ENCODE data around the gene CEACAM8.
"Not testable (repeated sequence)": the region's sequence is repeated elsewhere in the genome, so short reads cannot be mapped to it uniquely, and the experiment has no call there.

The CEACAM8 gene

GRCh38 chr19:42594617-42595489 is at the start of gene CEACAM8:
Gene CEACAM8 (minus strand): TSS chr19:42594924. CDS start chr19:42594828, 96 bp downstream.
- no peak for DNase-seq

DNA sequence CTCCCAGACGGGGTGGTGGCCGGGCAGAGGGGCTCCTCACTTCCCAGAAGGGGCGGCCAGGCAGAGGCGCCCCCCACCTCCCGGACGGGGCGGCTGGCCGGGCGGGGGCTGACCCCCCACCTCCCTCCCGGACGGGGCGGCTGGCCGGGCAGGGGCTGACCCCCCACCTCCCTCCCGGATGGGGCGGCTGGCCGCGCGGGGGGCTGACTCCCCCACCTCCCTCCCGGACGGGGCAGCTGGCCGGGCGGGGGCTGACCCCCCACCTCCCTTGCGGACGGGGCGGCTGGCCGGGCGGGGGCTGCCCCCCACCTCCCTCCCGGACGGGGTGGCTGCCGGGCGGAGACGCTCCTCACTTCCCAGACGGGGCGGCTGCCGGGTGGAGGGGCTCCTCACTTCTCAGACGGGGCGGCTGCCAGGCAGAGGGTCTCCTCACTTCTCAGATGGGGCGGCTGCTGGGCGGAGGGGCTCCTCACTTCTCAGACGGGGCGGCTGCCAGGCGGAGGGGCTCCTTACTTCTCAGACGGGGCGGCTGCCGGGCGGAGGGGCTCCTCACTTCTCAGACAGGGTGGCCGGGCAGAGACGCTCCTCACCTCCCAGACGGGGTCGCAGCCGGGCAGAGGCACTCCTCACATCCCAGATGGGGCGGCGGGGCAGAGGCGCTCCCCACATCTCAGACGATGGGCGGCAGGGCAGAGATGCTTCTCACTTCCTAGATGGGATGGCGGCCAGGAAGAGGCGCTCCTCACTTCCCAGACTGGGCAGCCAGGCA is 44.8 kb upstream of the CEACAM8 start:
- not testable (repeated sequence) for DNase-seq

GRCh38 chr19:42635233-42635539 is 40.5 kb upstream of the CEACAM8 start:
- DNase-seq, result no peak

GRCh38 chr19:42634409-42635232 is 39.9 kb upstream of the CEACAM8 start:
- peak in 4 of 51 donors; percentile 1 to 31 (median 4) for DNase-seq

DNA sequence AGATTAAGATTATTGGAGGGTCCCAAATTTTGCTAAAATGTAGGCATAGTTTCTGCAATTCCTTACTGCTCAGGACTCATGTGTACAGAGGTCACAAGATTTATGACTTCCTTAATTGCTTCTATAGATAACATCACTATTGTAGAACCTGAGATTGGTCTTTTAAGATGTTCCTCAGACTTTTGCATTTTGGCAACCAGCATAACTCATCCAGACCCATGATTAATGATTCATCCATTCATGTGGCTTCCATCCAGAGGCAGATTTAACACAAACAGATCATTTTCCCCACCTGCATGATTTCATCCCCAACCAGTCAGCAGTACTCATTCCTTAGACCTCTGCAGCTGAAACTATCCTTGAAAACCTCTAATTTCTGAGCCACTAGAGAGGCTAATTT is 34.5 kb upstream of the CEACAM8 start:
- DNase-seq, result no peak

DNA sequence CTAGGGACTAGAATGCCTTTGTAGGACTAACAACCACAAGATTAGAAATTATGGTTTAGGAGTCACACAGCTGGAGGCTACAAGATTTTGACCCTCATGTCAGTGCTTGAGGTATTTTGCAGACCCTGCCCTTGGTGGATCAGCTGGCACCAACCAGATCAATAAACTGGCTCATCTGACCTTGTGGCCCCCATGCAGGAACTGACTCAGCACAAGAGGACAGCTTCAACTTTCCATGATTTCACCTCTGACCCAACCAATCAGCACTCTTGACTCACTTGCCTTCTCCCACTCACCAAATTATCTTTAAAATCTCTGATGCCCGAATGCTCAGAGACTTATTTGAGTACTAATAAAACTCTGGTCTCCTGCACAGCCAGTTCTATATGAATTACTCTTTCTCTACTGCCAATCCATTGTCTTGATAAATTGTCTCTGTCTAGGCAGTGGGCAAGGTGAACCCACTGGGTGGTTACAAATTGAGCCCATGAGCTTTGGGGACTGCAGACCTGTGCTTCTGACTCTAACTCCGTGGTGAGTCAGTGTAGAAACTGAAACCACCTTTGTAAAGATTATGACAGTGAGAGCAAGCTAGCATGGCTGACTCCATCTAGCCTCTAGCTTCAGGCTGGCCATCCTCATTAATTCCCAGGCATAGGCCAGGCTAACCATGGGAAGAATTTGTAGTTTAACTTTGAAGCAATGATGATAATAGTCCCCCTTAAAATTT is 33.9 kb upstream of the CEACAM8 start:
- no peak for DNase-seq

DNA sequence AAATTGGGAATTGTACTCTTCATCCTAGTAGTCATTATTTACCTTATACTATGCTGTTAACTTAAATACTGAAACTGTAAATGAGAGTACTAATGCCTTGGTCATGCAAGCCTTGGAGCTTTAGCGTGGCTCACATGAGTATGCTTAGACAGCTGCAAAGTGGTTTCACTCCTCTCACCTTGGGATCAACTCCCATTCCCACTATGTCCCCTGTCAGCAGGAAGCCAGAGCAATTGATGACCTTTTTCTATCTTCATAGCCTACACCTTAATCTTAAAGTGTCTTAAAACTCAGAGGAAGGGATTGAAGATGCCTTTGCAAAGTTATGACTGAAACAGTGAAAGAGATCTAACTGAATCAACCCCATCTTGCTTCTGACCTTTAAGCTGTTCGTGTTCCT is 33.2 kb upstream of the CEACAM8 start:
- no peak for DNase-seq

GRCh38 chr19:42626181-42626580 is 31.5 kb upstream of the CEACAM8 start:
- DNase-seq, result no peak

DNA sequence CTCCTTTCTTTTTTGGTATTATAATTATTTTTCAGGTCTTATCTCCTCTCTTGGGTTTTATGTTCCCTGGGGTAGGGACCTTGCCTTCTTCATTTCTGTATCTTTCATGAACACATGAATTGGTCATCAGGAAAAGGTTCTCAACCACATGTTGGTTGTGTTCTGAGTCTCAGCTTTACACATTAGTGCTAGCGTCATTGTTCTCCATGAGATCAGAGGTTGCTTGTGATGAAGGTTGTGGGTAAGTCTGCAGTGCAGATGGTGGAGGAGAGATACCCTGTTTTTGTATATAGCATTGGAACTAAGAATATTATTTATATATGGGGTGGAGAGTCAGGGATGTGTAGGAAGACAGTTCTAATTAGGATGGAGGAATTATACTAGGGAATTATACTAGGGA is 24.5 kb upstream of the CEACAM8 start:
- DNase-seq, result no peak

DNA sequence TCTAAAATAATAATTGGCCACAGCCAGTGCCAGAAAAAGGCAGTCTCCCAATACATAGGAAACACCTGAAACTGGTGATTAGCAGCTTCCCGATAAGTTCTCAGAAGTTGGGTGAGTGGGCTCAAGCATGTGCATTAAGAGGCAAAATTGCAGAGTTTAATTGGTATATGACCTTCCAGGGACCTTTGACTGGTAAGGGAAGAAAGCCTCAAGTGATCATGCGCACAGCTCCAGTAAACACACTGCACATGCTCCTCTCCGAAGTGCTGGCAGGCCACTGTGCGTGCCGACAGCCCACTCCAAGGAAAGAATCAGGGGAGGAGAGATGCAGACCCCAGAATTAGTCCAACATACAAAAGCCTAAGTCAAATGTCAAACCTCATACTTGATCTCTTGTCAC is 18.9 kb upstream of the CEACAM8 start:
- no peak for DNase-seq

DNA sequence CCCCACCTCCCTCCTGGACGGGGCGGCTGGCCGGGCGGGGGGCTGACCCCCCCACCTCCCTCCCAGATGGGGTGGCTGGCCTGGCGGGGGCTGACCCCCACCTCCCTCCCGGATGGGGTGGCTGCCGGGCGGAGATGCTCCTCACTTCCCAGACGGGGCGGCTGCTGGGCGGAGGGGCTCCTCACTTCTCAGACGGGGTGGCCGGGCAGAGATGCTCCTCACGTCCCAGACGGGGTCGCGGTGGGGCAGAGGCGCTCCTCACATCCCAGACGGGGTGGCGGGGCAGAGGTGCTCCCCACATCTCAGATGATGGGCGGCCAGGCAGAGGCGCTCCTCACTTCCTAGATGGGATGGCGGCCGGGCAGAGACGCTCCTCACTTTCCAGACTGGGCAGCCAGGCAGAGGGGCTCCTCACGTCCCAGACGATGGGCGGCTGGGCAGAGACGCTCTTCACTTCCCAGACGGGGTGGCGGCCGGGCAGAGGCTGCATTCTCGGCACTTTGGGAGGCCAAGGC is 15.7 kb upstream of the CEACAM8 start:
- not testable (repeated sequence) for DNase-seq

DNA sequence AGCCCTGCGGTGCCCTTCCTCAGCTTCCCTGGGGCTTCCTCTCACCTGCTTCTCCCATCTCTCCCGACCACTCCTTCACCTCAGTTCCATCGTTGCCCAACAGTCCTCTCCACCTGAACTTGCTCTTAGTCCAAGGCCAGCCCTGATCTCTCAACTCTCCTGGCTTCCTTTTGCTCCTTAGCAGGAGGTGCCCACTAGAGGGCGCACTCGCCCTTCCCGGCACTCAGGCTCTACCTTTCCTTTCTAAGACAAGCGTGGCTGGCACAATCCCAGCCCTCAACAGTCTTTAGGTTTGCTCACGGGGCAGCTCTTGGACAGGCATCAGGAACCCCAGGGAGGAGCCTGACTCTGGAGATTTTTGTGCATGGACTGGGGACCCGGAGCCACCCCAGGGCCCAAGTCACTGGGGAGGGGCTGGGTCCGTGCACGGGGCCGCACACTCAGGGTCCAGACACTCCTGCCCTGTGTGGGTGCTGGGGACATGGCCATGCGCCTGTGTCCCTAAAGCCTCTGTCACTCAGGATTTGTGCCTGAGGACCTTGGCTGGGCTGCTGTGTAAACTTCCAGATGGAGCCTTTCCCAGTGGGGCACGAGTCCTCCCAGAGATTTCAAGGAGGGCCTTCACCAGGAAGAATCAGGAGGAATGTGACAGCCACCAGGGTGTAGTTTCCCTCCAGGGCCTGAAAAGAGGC is 12.1 kb upstream of the CEACAM8 start:
- peak in 35 of 51 donors; percentile 1 to 69 (median 25) for DNase-seq

- no peak for DNase-seq
These were observed 7.2 kb upstream of the CEACAM8 start for GRCh38 chr19:42601811-42602443.

DNA sequence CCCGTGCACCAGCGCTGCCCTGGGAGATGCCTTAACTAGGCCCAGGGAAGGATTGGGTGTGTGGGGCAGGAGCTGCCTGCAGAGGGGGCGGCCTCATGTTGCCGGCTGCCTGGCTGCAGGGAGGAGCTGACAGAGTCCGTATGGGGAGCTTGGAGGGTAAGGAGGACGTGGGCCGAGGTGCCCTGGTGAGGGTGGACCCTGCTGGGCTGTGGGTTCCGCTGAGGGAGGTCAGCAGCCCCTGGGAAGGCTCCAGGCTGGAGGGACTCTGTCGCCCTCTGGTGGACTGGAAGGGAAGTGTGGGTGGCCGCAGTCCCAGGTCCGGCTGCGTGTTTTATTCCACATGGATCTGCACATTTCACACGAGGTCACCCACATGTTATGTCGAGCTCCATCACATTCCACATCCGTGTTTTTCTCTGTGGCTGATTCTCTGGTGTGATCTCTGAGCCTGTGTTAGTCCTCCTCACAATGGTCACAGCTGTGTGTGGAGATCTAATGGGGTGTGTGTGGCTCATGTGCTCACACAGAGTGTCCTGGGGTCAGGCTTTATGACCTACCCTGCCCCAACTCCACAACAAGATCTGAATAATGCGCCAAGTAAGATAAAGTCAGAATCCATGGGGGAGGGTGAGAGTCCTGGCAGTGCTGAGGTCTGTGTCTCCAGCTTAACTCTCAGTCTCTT is 1.8 kb upstream of the CEACAM8 start:
- peak in 28 of 51 donors; percentile 2 to 59 (median 8) for DNase-seq

DNA sequence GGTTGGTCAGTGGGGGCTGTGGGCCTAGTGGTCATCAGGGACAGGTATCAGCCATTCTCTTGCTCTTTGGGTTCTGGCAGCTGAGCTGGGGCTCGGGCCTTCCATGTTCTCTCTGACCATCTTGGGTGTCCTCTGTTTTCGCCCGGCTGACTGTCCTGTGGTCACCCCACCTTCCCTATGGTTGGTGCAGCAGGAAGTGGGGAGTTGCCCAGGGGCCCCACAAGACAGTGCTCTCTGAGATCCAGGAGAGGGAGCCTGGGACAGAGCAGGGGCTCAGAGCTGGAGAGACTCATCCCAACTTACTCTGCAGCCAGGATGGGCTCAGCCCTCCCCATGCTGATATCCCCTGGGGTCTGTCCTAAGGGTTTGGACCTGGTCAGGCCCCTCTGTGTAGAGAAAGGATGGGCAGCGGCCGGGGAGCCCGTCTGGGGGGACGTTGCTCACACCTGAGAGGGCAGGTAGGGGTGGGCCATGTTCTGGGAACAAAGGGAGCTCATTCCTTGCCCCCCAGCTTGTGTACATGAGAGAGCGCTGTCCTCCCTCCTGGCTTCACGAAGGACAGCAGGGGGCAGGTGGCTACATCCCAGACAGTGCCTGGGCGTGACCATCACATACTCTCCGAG is 937 bp upstream of the CEACAM8 start:
- no peak for DNase-seq

- DNase-seq, result no peak
These were observed 4.9 kb downstream of the CEACAM8 start for GRCh38 chr19:42589792-42590191.

GRCh38 chr19:42584466-42584865 is 10.3 kb downstream of the CEACAM8 start:
- no peak for DNase-seq

- no peak for DNase-seq
These were observed 17.7 kb downstream of the CEACAM8 start for GRCh38 chr19:42577016-42577415.

- DNase-seq, result no peak
These were observed 18.5 kb downstream of the CEACAM8 start for GRCh38 chr19:42576241-42576640.

Measured in hypothalamus (tissue), 51 donors.